Tibial artery (tissue), 4 donors: ENCODE data around the gene LACTB.
A peak's percentile ranks its signal among the peaks of the same experiment; 100 is the strongest.

Source experiments
- DNase-seq, 2 donors: peaks; one replicate each; pipeline ENCODE4 v3.0.0-alpha.2; 2019
- H3K27ac ChIP-seq, 2 donors: fragments of 200-600 bp; sonication (generic) in 1 of 2; 1 replicate in 1 of 2; 2 replicates in 1 of 2; pipeline ENCODE4 v1.5.1; 2018 to 2019; ENCODE audit warnings: mild to moderate bottlenecking in 1 of 2
- H3K27me3 ChIP-seq, 2 donors: fragments of 200-600 bp; sonication (generic) in 1 of 2; one replicate each; pipeline versions ENCODE4 v1.5.1 to v1.6.0; 2016 to 2019
- H3K36me3 ChIP-seq, 3 donors: fragments of 200-600 bp; sonication (generic) in 2 of 3; one replicate each; pipeline ENCODE4 v1.5.1; 2016 to 2019; ENCODE audit warnings: mild to moderate bottlenecking in 2 of 3
- H3K4me1 ChIP-seq, 4 donors: fragments of 200-600 bp; sonication (generic) in 2 of 4; 1 replicate in 3 of 4; 2 replicates in 1 of 4; pipeline ENCODE4 v1.5.1; 2016 to 2019
- H3K4me3 ChIP-seq, 2 donors: fragments of 200-600 bp; sonication (generic) in 1 of 2; 1 replicate in 1 of 2; 2 replicates in 1 of 2; pipeline ENCODE4 v1.5.1; 2018 to 2019; ENCODE audit warnings: mild to moderate bottlenecking in 2 of 2
- H3K9me3 ChIP-seq, 3 donors: fragments of 200-600 bp; sonication (generic) in 1 of 3; one replicate each; pipeline ENCODE4 v1.5.1; 2016 to 2019
- CTCF ChIP-seq, 2 experiments: fragments of 200-600 bp in 1 of 2; fragments of 450-650 bp in 1 of 2; IDR thresholded peaks; one replicate each; pipeline ENCODE4 v1.5.1; 2017 to 2019; ENCODE audit warnings: antibody characterized with exemption in 2 of 2, mild to moderate bottlenecking in 1 of 2, moderate library complexity in 1 of 2
- intact Hi-C: fragments of 100-400 bp; cut with DNase I; formaldehyde crosslinking; loops from one replicate; pipeline ENCODE4 v1.15.0; 2023; ENCODE audit warnings: low total_unique reads

LACTB gene

GRCh38 chr15:63121382-63122001 is at the start of gene LACTB:
TSS of gene LACTB (plus strand) at chr15:63121861. CDS start at chr15:63121872, 11 bp downstream.
- no peaks in the 10 kb centered on the region for H3K27me3 ChIP-seq
- DNase-seq = peak; percentile 90 to 93
- intact Hi-C loops = loop anchor here (5.0 kb wide), 1 partner anchor 156 kb away; the partner anchor contains the start of gene APH1B
- H3K9me3 ChIP-seq = no peaks in the 10 kb centered on the region
- H3K36me3 ChIP-seq = peaks cover 0 to 8% (median 7%) of the 10 kb centered on the region in 3 donors
- H3K4me1 ChIP-seq = peaks cover 0 to 8% (median 1%) of the 10 kb centered on the region in 4 donors
- TF ChIP-seq CTCF (IDR thresholded peaks at IDR 0.05) = no peak
- peak within 1 kb of the TSS; percentile 85 to 98 for H3K4me3 ChIP-seq
- peak within 1 kb of the TSS; percentile 84 to 98 for H3K27ac ChIP-seq

GRCh38 chr15:63072023-63072650 is 49.5 kb upstream of the LACTB start:
- H3K27me3 ChIP-seq = no peaks in the 10 kb centered on the region
- intact Hi-C loops = no loop called here
- peak overlapping the region in 1 of 2 donors; percentile 0 for H3K27ac ChIP-seq
- peaks cover 0 to 43% (median 16%) of the 10 kb centered on the region in 4 donors for H3K4me1 ChIP-seq
- peaks cover 41 to 51% (median 47%) of the 10 kb centered on the region in 3 donors for H3K36me3 ChIP-seq
- H3K4me3 ChIP-seq = no peak overlapping the region
- H3K9me3 ChIP-seq = no peaks in the 10 kb centered on the region
- no peak for TF ChIP-seq CTCF (IDR thresholded peaks at IDR 0.05)
- DNase-seq = no peak

GRCh38 chr15:63072809-63073277 is 48.8 kb upstream of the LACTB start:
- Histone ChIP-seq H3K27ac (peak overlapping the region in 1 of 2 donors; percentile 67), H3K4me1 (peaks cover 0 to 36% (median 15%) of the 10 kb centered on the region in 4 donors), H3K4me3 (no peak overlapping the region), H3K9me3 (no peaks in the 10 kb centered on the region), H3K27me3 (no peaks in the 10 kb centered on the region), H3K36me3 (peaks cover 34 to 44% (median 39%) of the 10 kb centered on the region in 3 donors)
- intact Hi-C loops = no loop called here
- DNase-seq = no peak
- no peak for TF ChIP-seq CTCF (IDR thresholded peaks at IDR 0.05)

- H3K9me3 ChIP-seq = no peaks in the 10 kb centered on the region
- H3K27ac ChIP-seq = peak overlapping the region; percentile 34 to 67
Observed at GRCh38 chr15:63073497-63074172, 48.0 kb upstream of the LACTB start.

More at GRCh38 chr15:63073497-63074172, 48.0 kb upstream of the LACTB start:
- Histone ChIP-seq H3K4me3 (no peak overlapping the region), H3K4me1 (peaks cover 0 to 31% (median 14%) of the 10 kb centered on the region in 4 donors), H3K36me3 (peaks cover 26 to 36% (median 32%) of the 10 kb centered on the region in 3 donors), H3K27me3 (no peaks in the 10 kb centered on the region)
- TF ChIP-seq CTCF (IDR thresholded peaks at IDR 0.05) = no peak
- no peak for DNase-seq
- intact Hi-C loops = no loop called here
